ENCODE data around the gene GASK1A. TPM values are rescaled to one million over a fixed set of nuclear protein-coding genes. Genes with fewer than 3 reads are reported as not detected.
"Not testable (repeated sequence)": the region's sequence is repeated elsewhere in the genome, so short reads cannot be mapped to it uniquely, and the experiment has no call there.

GASK1A gene
- total RNA-seq, 1 experiment from 2014 or later = 5.4 TPM

GRCh38 chr3:42970976-42971772 is 7.9 kb upstream of the GASK1A start:
- H4K8ac ChIP-seq (replicated peaks; ENCODE audit: insufficient read length, low read depth, low read length) = no peak overlapping the region
- no peak overlapping the region for H4K5ac ChIP-seq (ENCODE audit: insufficient read length, low read depth, low read length)
- no peak overlapping the region for H2BK5ac ChIP-seq (ENCODE audit: insufficient read length, low read length)
- no peak overlapping the region for H2BK120ac ChIP-seq (ENCODE audit: low read depth, low read length, poor library complexity, severe bottlenecking)
- H2AK5ac ChIP-seq (ENCODE audit: insufficient read length, low read length) = no peak overlapping the region
- TF ChIP-seq, protein P1, sequence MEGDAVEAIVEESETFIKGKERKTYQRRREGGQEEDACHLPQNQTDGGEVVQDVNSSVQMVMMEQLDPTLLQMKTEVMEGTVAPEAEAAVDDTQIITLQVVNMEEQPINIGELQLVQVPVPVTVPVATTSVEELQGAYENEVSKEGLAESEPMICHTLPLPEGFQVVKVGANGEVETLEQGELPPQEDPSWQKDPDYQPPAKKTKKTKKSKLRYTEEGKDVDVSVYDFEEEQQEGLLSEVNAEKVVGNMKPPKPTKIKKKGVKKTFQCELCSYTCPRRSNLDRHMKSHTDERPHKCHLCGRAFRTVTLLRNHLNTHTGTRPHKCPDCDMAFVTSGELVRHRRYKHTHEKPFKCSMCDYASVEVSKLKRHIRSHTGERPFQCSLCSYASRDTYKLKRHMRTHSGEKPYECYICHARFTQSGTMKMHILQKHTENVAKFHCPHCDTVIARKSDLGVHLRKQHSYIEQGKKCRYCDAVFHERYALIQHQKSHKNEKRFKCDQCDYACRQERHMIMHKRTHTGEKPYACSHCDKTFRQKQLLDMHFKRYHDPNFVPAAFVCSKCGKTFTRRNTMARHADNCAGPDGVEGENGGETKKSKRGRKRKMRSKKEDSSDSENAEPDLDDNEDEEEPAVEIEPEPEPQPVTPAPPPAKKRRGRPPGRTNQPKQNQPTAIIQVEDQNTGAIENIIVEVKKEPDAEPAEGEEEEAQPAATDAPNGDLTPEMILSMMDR (conservative IDR thresholded peaks at IDR 0.05) = no peak
- no peaks in the 10 kb centered on the region for H3K4me1 ChIP-seq (ENCODE audit: insufficient read depth, low read length)
- no CpG with 5 or more reads among the region's 3 CpGs for WGBS (ENCODE audit: extremely low coverage, insufficient read length, low lambda C conversion rate)
- no peaks in the 10 kb centered on the region for H3K79me1 ChIP-seq (ENCODE audit: insufficient read depth, low read depth, low read length, poor library complexity, severe bottlenecking)
- H3T11ph ChIP-seq (ENCODE audit: low read length) = no peak overlapping the region
- H3K9me3 ChIP-seq (ENCODE audit: control insufficient read depth, low read depth, low read length) = peaks cover 10% of the 10 kb centered on the region
- no peaks in the 10 kb centered on the region for H3K79me2 ChIP-seq (ENCODE audit: insufficient read depth, low read length)
- no peaks in the 10 kb centered on the region for H3K23me2 ChIP-seq (ENCODE audit: insufficient read length, low read depth, low read length, poor library complexity, severe bottlenecking)
- H3K27me3 ChIP-seq (ENCODE audit: insufficient read depth, low read length) = no peaks in the 10 kb centered on the region
- Mint-ChIP-seq H3K9me3 (peaks cover 35 to 38% of the 10 kb centered on the region in 2 experiments), H3K4me1 (no peaks in the 10 kb centered on the region), H3K4me3 (no peak overlapping the region), H3K27me3 (ENCODE audit: low read depth) (peaks cover 15% of the 10 kb centered on the region), H3K27ac (no peak overlapping the region), H3K36me3 (ENCODE audit: insufficient read depth in 1 of 3, low read depth in 3 of 3) (peaks cover 21 to 35% (median 30%) of the 10 kb centered on the region in 3 experiments)
- H2AFZ ChIP-seq (ENCODE audit: low read length) = no peak overlapping the region
- no peak overlapping the region for H2BK12ac ChIP-seq (ENCODE audit: insufficient read length, low read depth, low read length)
- H3K4ac ChIP-seq (ENCODE audit: low read depth, low read length) = no peak overlapping the region
- no peak overlapping the region for H3K4me2 ChIP-seq (ENCODE audit: insufficient read depth, insufficient read length, low read length)
- no peak overlapping the region for H2BK20ac ChIP-seq (ENCODE audit: low read depth, low read length, poor library complexity, severe bottlenecking)
- H4K91ac ChIP-seq (ENCODE audit: insufficient read length, low read depth, low read length) = no peak overlapping the region
- no peaks in the 10 kb centered on the region for H4K20me1 ChIP-seq (ENCODE audit: control insufficient read depth, insufficient read depth, insufficient read length)
- DNase-seq = no peak
- no peak overlapping the region for H3K14ac ChIP-seq (ENCODE audit: insufficient read depth, low read length)
- H3K18ac ChIP-seq (ENCODE audit: insufficient read length, low read depth, low read length) = no peak overlapping the region
- H3K9ac ChIP-seq (ENCODE audit: extremely low read depth, insufficient read length, low read length) = no peak overlapping the region
- no peak overlapping the region for H2BK15ac ChIP-seq (ENCODE audit: low read depth, low read length)
- H3K23ac ChIP-seq (ENCODE audit: insufficient read length, low read depth, low read length) = no peak overlapping the region
- no peak overlapping the region for H3K27ac ChIP-seq (ENCODE audit: insufficient read length, low read depth, low read length)
- no peak overlapping the region for H3K56ac ChIP-seq (ENCODE audit: insufficient read length, low read depth, low read length)

DNA sequence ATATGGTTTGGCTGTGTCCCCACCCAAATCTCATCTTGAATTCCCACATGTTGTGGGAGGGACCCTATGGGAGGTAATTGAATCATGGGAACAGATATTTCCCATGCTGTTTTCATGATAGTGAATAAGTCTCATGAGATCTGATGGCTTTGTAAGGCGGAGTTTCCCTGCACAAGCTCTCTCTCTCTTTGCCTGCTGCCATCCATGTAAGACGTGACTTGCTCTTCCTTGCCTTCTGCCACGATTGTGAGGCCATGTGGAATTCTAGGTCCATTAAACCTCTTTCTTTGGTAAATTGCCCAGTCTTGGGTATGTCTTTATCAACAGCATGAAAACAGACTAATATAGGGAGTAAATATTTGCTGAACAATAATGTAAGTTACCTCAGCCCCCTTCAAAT is 4.2 kb upstream of the GASK1A start:
- H3K14ac ChIP-seq (ENCODE audit: insufficient read depth, low read length); H3T11ph ChIP-seq (ENCODE audit: low read length); H4K8ac ChIP-seq (replicated peaks; ENCODE audit: insufficient read length, low read depth, low read length); H3K23me2 ChIP-seq (ENCODE audit: insufficient read length, low read depth, low read length, poor library complexity, severe bottlenecking); H4K5ac ChIP-seq (ENCODE audit: insufficient read length, low read depth, low read length); H2BK5ac ChIP-seq (ENCODE audit: insufficient read length, low read length); H3K9ac ChIP-seq (ENCODE audit: extremely low read depth, insufficient read length, low read length); H3K4me1 ChIP-seq (ENCODE audit: insufficient read depth, low read length); H4K91ac ChIP-seq (ENCODE audit: insufficient read length, low read depth, low read length); H2BK20ac ChIP-seq (ENCODE audit: low read depth, low read length, poor library complexity, severe bottlenecking); H3K4me3 Mint-ChIP-seq; H2AK5ac ChIP-seq (ENCODE audit: insufficient read length, low read length); H3K27me3 ChIP-seq (ENCODE audit: insufficient read depth, low read length); H2BK15ac ChIP-seq (ENCODE audit: low read depth, low read length); DNase-seq; H2BK12ac ChIP-seq (ENCODE audit: insufficient read length, low read depth, low read length); H2BK120ac ChIP-seq (ENCODE audit: low read depth, low read length, poor library complexity, severe bottlenecking); H3K23ac ChIP-seq (ENCODE audit: insufficient read length, low read depth, low read length); H3K4ac ChIP-seq (ENCODE audit: low read depth, low read length); H3K18ac ChIP-seq (ENCODE audit: insufficient read length, low read depth, low read length); H3K56ac ChIP-seq (ENCODE audit: insufficient read length, low read depth, low read length); H3K79me2 ChIP-seq (ENCODE audit: insufficient read depth, low read length); H3K4me2 ChIP-seq (ENCODE audit: insufficient read depth, insufficient read length, low read length); H3K4me1 Mint-ChIP-seq; H4K20me1 ChIP-seq (ENCODE audit: control insufficient read depth, insufficient read depth, insufficient read length); H2AFZ ChIP-seq (ENCODE audit: low read length); H3K27ac Mint-ChIP-seq; H3K27ac ChIP-seq (ENCODE audit: insufficient read length, low read depth, low read length); H3K79me1 ChIP-seq (ENCODE audit: insufficient read depth, low read depth, low read length, poor library complexity, severe bottlenecking): not testable (repeated sequence)
- Mint-ChIP-seq H3K27me3 (ENCODE audit: low read depth) (peaks cover 49% of the 10 kb centered on the region), H3K9me3 (peaks cover 38 to 45% of the 10 kb centered on the region in 2 experiments), H3K36me3 (ENCODE audit: insufficient read depth in 1 of 3, low read depth in 3 of 3) (peaks cover 24 to 40% (median 30%) of the 10 kb centered on the region in 3 experiments)
- no CpG with 5 or more reads among the region's 3 CpGs for WGBS (ENCODE audit: extremely low coverage, insufficient read length, low lambda C conversion rate)
- H3K9me3 ChIP-seq (ENCODE audit: control insufficient read depth, low read depth, low read length) = peaks cover 10% of the 10 kb centered on the region

Data from H9 (cell line).